NCI-H1436 (cell line): ENCODE measurements around the gene CNN1.
"Not testable (repeated sequence)": the region's sequence is repeated elsewhere in the genome, so short reads cannot be mapped to it uniquely, and the experiment has no call there.

Source experiments
- DNase-seq: peaks from one replicate; lab custom pipeline; 2025; lab: John Stamatoyannopoulos, UW

The CNN1 gene

DNA sequence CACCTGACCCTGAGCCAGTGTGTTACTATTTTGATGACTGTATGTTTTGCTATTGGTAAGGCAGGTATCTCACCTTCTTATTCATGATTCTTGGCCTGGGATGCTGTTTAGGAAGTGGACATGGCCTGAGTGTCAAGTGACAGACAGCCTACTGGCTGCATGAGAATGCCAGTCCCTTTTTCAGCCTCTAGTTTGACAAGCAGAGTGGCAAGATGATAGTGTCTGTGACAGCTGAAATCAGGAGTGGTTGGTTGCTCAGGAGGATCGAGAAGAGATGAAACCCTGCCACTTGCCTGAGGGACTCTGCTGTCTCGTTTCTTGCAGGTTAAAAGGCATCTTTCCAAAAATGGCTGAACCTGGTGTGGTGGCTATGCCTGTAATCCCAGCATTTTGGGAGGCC is 27.5 kb downstream of the CNN1 start:
- no peak for DNase-seq

DNA sequence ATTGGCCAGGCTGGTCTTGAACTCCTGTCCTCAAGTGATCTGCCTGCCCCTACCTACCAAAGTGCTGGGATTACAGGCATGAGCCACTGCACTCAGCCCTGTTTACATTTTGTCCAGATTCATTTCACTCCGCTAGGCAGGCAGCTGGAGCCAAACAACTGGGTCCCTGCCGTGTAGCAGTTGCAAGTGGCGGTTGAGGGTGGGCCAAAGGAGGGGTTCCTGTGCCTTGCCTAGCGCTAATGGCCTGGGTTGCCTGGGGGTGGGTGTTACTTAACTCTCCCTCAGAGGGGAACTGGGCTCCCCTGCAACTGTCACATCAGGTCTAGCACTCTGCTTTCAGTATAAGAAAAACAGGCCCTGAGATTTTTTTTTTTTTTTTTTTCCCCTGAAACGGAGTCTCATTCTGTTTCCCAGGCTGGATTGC is 31.4 kb downstream of the CNN1 start:
- DNase-seq: no peak

DNA sequence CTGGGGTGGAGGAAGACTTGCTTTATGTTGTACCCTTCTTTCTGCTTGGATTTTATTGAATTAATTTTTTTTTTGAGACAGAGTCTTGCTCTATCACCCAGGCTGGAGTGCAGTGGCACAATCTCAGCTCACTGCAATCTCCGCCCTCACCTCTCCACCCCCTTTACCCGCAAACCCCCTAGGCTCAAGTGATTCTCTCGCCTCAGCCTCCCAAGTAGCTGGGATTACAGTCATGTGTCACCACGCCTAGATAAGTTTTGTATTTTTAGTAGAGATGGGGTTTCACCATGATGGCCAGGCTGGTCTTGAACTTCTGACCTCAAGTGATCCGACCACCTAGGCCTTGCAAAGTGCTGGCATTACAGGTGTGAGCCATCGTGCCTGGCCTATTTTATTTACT is 34.7 kb downstream of the CNN1 start:
- not testable (repeated sequence) for DNase-seq

DNA sequence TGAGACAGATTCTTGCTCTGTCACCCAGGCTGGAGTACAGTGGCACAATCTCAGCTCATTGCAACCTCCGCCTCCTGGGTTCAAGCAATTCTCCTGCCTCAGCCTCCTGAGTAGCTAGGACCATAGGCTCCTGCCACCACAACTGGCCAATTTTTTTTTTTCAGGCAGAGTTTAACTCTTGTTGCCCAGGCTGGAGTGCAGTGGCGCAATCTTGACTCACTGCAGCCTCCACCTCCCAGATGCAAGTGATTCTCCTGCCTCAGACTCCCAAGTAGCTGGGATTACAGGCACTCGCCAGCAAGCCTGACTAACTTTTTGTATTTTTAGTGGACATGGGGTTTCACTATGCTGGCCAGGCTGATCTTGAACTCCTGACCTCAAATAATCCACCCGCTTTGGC is 35.1 kb downstream of the CNN1 start:
- DNase-seq: not testable (repeated sequence)

DNA sequence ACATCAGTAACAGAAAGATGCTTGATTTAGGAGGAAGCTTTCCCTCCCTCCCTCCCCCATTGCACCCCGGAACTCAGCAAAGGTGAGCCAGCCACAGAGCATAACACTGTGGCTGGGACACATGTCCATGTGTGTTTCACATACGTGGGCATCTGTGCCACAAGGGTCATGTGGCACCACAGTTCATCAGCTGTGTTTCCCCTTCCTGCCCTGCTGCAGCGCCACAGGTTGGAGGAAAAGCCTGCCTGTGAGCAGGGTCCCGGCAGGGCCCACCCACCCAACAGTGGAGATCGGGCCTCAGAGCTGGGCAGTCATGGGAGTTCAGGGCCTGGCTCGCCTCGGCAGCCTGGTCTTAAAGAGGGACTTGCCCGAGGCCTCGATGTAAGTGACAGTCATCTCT is 36.0 kb downstream of the CNN1 start:
- DNase-seq: no peak

DNA sequence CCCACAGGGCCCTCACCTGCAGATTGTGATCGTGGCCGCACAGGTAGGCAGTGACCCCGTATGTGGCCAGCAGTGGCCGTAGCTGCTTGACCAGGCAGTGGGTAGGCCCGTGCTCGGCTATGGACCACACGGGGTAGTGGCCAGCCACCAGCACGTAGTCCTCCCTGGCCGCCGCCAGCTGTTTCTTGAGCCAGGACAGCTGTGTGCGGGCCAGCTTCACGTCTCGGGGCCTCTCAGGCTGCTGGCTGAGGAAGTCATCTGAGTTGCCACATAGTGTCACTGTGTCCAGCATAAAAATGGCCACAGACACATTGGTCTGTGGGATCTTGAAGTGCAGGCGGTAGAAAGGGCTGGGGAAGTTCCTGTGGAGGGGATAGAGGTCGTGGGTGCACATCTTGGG is 37.6 kb downstream of the CNN1 start:
- DNase-seq: no peak

DNA sequence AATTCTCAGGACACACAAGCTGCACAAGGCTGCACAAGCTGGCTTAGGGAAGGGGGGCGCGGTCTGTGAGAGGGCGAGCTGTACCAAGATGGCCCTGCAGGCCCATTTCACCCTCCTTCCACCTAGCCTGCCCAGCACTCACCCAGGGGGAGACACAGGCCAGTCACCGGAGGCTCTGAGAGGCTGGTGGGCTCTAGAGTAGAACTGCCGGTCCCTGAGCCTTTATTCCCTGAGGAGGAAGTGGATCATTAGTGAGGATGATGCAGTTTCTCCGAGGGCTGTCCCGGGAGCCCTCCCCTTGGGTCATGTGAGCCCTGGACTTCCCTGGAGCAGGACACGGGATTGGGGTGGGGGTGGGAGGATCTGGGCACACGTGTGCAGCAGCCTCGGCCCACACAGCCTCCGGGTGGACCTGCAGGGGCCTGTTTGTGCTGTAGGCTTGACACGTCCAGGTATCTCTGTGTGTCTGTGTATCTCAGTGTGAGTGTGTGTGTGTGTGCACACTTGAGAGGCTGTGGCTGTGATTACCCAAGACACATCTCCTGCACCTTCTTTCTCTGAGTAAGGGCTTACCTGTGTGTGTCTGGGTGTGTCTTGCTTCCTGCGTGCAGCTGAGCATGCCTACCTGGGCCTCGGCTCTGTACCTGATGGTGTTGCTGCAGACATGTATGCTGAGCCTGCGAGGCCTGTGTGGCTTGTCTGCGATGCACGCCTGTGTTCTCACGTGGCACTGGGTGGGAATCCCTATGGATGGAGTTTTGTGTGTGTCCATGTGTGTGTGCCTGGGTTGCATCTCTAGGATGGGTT is 39.0 kb downstream of the CNN1 start, which contains the start of gene ACP5:
Gene ACP5, minus strand, starts transcription at position 195 of the 807 bp plus-strand sequence. CDS start 328 bp downstream, outside the sequence.
- peak; percentile 23 for DNase-seq

DNA sequence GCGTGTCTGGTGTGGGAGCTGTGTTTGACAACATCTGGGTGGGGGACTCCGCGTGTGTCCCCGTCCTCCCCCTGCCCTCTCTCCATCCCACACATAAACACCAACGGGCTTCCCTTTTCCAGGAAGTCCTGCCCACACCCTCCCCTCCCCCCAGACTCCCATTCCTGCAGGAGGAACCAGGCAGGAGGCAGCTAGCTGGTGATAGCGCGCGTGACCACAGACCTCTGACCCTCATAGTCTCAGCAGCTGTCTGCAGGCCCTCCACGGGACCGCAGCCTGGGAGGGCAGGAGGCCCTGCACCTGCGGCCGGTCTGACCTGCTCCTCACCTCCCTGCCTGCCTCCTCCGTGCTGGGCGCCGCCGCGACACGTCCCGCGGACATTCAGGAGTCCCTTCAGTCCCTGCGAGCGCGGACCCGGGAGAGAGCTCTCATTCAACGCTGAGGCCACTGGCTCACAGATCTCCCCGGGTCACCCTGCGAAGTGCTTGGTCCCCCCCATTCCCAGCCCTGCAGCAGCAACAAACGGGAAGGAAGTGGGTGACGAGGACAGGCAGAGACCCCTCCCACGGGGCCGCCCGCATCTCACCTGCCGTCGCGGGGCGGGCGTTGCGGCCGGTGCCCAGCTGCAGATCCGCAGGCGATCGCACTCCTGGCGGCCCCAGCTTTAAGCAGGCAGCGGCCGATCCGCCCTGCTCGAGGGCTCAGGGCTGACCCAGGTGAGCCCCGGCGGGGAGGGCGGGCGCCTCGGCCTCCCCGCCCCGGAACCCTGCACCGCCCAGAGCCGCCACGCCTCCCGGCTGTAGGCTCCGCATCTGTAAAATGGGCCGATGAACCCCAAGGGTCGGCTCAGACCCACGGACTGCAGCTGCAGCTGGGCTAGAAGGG is 39.8 kb downstream of the CNN1 start:
- no peak for DNase-seq

DNA sequence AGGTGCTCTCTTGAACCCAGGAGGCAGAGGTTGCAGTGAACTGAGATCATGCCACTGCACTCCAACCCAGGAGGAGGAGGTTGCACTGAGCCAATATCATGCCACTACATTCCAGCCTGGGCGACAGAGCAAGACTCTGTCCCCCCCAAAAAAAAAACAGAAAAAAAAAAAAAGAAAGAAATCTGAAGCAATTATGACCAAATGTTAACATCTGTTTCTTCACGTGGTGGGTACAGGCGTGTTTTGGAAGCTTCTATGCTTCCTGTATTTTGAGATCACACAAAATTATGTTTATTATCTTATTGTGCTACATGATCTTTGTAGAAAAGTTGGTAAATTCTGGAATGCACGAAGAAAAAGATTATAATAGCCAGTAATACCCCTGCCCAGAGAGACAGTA is 41.5 kb downstream of the CNN1 start:
- no peak for DNase-seq

DNA sequence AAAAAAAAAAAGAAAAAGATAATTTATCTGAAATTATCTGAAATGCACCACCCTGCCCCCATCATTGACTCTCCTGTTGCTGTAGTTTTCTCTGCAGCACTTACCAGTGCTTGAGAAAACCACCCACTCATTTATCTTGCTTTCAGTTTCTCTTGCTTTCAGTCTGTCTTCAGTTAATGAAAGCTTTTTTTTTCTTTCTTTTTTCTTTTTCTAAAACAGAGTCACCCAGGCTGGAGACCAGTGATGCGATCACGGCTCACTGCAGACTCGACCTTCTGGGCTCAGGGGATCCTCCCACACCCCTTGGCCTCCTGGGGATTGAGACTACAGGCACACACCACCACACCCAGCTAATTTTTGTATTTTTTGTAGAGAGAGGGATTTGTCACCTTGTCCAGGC is 43.1 kb downstream of the CNN1 start:
- DNase-seq: peak; percentile 5

DNA sequence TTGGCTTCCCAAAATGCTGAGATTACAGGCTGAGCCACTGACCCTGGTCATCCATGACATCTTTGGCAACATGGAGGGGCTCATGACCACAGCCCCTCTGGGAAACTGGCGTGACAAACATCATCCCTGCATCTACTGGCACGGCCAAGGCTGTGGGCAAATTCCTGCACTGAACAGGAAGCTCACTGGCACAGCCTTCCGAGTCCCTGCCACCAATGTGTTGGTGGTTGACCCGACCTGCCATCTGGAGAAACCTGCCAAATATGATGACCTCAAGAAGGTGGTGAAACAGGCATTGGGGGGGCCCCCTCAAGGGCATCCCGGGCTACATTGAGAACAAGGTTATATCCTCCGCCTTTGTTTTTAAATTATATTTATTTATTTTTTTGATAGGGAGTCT is 47.7 kb downstream of the CNN1 start:
- DNase-seq: no peak

DNA sequence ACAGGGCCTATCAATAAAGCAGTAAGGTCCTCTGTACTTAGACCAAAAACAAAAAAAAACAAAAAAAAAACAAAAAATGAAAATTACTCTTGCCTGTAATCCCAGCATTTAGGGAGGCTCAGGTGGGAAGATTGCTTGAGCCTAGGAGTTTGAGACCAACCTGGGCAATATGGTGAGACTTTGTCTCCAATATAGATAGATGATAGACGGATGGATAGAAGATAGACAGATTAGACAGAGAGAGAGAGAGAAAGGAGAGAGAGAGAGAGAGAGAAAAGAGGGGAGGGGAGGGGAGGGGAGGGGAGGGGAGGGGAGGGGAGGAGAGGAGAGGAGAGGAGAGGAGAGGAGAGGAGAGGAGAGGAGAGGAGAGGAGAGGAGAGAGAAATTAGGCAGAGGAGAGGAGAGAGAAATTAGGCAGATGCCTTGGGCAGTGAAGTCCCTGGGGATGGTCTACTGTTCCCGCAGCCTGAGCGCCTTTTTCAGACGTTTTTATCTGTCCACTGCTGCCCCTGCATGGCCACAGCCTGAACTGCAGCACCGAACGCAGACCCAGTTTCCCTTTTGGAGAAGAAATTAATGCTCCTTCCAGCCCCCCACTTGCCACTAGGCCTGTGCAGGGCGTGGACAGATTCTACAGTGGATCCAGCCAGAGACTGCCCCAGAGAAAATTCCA is 48.8 kb downstream of the CNN1 start:
- peak; percentile 91 for DNase-seq

DNA sequence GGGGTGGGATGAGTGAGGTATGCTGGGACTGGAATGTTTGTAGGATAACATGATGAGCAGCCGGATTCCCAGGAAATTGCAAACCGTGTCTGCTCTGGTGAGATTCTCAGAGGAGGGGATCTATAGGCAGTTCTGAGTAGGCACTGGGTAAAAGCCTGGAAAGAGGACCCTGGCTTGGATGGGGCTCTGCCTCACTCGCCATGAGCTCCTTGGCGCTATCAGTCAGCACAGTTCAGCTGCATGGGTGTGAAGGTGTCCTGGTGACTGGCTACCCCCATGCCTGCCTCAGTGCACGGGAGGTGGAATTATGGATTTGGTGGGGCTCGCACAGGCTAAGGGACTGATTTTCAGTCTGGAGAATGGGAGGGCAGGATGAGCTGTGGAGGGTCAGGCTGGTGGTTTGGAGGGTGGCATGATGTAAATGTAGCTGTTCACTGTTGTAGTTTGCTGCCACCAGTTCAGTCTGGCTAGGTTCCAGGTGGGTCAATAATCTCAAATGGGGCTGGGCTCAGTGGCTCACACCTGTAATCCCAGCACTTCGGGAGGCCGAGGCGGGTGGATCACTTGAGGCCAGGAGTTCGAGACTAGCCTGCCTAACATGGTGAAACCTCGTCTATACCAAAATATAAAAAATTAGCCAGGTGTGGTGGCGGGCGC is 49.5 kb downstream of the CNN1 start:
- DNase-seq: no peak

DNA sequence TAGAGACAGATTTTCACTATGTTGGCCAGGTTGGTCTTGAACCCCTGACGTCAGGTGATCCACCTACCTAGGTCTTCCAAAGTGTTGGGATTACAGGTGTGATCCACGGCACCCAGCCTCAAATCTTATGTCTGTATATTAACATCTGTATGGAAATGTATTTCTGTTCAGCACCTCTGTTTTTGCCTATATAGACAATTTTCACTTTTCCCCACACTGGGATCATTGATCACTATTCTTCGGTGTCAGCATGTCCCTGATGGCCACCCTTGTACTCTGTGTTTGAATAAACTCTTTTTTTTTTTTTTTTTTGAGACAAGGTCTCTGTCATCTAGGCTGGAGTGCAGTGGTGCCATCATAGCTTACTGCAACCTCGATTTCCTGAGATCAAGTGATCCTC is 55.4 kb downstream of the CNN1 start:
- no peak for DNase-seq

DNA sequence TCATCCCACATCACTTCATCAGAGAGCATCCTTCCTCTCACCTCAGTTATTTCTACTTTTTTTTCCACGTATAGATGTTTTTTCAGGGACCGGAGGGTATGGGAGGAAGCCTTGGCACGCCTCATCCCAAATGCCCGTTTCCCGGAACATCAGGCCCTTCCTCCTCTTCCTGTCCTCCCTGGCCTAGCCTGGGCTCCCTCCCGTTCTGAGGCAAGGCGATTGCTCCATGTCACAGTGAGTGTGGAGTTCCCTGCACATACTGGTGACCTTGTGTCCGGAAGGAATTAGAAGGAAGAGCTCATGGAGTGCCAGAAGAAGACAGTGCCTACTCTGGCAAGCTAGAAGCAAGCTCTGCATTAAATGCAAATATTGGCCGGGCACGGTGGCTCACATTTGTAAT is 57.5 kb downstream of the CNN1 start:
- DNase-seq: no peak

DNA sequence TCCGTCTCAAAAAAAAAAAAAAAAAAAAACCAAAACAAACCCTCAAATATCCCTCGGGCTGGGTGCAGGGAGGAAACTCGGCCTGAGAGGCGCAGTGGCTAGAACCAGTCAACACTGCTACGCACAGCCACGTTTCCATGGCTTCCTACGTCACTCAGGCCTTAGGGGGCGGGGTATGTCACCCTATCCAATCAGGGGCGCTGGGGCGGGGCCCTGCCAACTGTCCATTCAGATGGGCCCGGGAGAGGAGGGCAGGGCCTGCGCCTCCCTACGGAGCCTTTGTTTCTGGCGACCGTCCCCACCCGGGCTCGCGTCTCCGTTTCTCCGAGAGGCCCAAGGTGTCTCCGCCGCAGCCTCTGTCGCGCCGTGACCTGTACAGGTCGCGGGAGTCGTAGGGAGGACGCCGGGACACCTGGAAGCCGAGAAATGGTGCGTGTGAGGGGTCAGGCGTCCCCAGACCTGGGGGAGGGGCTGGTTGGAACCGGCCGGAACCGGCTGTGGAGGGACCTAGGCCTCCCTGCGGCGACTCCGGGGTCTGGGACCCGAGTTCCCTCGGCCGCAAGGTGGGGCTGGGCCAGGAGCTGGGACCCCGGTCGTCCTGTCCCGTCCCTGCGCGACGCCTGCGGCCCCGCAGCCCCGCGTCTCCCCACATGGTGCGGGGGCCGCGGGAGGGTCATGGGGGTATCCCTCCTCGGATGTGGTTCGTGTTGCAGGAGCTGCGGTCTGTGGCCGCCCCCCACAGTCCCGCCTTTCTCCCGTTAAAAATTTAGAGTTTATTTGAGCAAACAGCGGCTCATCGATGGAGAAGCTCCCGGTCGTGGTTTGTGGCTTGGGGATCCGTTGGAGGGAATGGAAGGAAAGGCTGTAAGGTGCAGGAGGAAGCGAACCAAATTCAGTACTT is 58.8 kb downstream of the CNN1 start, which contains the start of gene ZNF627:
Gene ZNF627, plus strand, starts transcription at position 282 of the 901 bp plus-strand sequence. Its CDS starts 145 bp downstream, at position 427.
- DNase-seq: peak; percentile 98

DNA sequence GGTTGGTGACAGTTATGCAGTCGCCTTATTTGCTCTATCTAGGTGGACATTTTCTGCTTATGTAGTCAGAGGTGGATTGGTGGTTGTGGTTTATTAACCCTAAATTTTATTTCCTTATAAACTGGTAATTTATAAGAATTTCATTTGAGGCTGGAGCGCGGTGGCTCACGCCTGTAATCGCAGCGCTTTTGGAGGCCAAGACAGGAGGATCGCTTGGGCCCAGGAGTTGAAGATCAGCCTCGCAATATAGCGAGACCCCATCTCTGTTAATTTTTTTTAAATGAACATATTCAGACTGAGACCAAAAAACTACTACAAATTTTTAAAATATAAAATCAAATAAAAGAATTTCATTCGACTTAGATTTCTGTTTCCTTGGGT is 59.4 kb downstream of the CNN1 start:
- no peak for DNase-seq

DNA sequence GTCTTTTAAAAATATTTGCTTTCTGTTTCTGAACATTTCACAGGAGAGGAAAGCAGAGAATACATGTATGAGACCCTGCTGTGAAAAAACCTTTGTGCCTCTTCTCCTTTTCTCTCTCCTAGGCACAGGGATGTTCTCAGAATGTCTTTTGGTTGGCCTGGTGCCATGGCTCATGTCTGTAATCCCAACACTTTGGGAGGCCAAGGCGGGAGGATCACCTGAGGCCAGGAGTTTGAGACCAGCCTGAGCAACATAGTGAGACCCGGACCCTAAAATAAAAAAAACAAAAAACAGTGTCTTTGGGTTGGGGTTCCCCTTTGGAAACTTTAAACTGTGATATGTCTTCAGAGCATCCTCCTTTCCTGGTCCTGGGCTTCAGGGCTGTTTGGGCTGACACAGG is 60.1 kb downstream of the CNN1 start:
- no peak for DNase-seq

DNA sequence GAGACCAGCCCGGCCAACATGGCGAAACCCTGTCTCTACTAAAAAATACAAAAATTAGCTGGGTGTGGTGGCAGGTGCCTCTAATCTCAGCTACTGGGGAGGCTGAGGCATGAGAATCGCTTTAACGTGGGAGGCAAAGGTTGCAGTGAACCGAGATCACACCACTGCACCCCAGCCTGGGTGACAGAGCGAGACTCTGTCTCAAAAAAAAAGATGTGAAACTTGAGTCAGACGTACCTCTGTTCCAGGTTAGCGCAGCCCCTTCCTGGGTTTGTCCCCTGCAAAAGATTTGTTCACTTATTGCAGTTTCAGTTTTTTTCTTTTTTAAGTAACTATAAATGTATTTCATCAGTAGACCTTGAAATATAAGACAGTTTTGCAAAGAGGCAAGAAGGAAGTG is 61.1 kb downstream of the CNN1 start:
- not testable (repeated sequence) for DNase-seq
